Mesodermal cell (in vitro differentiated cells): ENCODE data around the gene IL6ST.

ENCODE experiments used
- H3K27ac ChIP-seq: 2 replicates; pipeline ENCODE4 v1.7.0; 2013; ENCODE audit warnings: mild to moderate bottlenecking, low read depth, low read length, moderate library complexity; ENCODE audit not compliant: severe bottlenecking
- H3K36me3 ChIP-seq: 2 replicates; pipeline ENCODE4 v1.7.1; 2013; ENCODE audit warnings: mild to moderate bottlenecking, low read length, moderate library complexity; ENCODE audit not compliant: control insufficient read depth, insufficient read depth
- H3K4me1 ChIP-seq: one replicate; pipeline ENCODE4 v1.7.1; 2013; ENCODE audit warnings: mild to moderate bottlenecking, low read length; ENCODE audit not compliant: insufficient read depth, control insufficient read depth, poor library complexity, severe bottlenecking
- H3K4me3 ChIP-seq: 2 replicates; pipeline ENCODE4 v1.7.0; 2013; ENCODE audit warnings: low read length, control low read depth, mild to moderate bottlenecking; ENCODE audit not compliant: insufficient read depth, poor library complexity, severe bottlenecking; ENCODE audit errors: extremely low read depth
- H3K9me3 ChIP-seq: 2 replicates; pipeline ENCODE4 v1.7.1; 2013; ENCODE audit warnings: mild to moderate bottlenecking, low read length, moderate library complexity; ENCODE audit not compliant: control insufficient read depth
- WGBS, 2 experiments: methylation state at CpG; one replicate each; pipeline ENCODE4 v1.1.5; 2013; ENCODE audit warnings: missing lambda C conversion rate in 2 of 2; ENCODE audit not compliant: insufficient coverage in 2 of 2; 5-methylcytosine and 5-hydroxymethylcytosine counted together

IL6ST gene

GRCh38 chr5:55919625-55920024 is 75.1 kb downstream of the IL6ST start:
- Histone ChIP-seq H3K9me3 (no peaks in the 10 kb centered on the region), H3K27ac (no peak overlapping the region), H3K36me3 (no peaks in the 10 kb centered on the region), H3K4me1 (peaks cover 11% of the 10 kb centered on the region), H3K4me3 (no peak overlapping the region)
- 96 to 100% methylated on average over 3 of the region's 3 CpGs for WGBS, 2 experiments

GRCh38 chr5:55918087-55919035 is 76.4 kb downstream of the IL6ST start:
- 92 to 93% methylated on average over 12 to 14 of the region's 17 CpGs for WGBS, 2 experiments

GRCh38 chr5:55917402-55918086 is 77.2 kb downstream of the IL6ST start:
- H3K36me3 ChIP-seq, result no peaks in the 10 kb centered on the region

More at GRCh38 chr5:55918087-55919035, 76.4 kb downstream of the IL6ST start:
- peaks cover 12% of the 10 kb centered on the region for H3K4me1 ChIP-seq
- H3K36me3 ChIP-seq, result no peaks in the 10 kb centered on the region
- H3K27ac ChIP-seq, result no peak overlapping the region
- no peak overlapping the region for H3K4me3 ChIP-seq
- no peaks in the 10 kb centered on the region for H3K9me3 ChIP-seq

DNA sequence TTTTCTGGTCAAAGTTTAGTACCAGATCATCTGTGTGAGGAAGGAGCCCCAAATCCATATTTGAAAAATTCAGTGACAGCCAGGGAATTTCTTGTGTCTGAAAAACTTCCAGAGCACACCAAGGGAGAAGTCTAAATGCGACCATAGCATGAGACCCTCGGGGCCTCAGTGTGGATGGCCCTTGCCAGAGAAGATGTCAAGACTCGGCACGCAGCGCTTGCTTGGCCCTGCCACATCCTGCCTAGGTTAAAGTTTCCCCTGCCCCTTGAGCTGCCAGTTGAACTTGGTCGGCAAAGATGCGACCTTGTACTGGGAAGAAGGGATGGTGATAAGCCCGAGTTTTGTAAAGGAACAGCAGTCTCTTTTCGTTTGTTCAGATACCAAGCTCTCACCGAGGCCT is 77.8 kb downstream of the IL6ST start:
- Histone ChIP-seq H3K4me1 (peaks cover 10% of the 10 kb centered on the region), H3K36me3 (no peaks in the 10 kb centered on the region), H3K27ac (no peak overlapping the region), H3K9me3 (no peaks in the 10 kb centered on the region), H3K4me3 (no peak overlapping the region)
- 84 to 85% methylated on average over 10 of the region's 10 CpGs for WGBS, 2 experiments

More at GRCh38 chr5:55917402-55918086, 77.2 kb downstream of the IL6ST start:
- Histone ChIP-seq H3K9me3 (no peaks in the 10 kb centered on the region), H3K4me3 (no peak overlapping the region), H3K4me1 (peaks cover 10% of the 10 kb centered on the region), H3K27ac (no peak overlapping the region)
- 77 to 85% methylated on average over 4 of the region's 5 CpGs for WGBS, 2 experiments

- Histone ChIP-seq H3K36me3 (no peaks in the 10 kb centered on the region), H3K4me3 (no peak overlapping the region), H3K4me1 (peaks cover 10% of the 10 kb centered on the region), H3K9me3 (no peaks in the 10 kb centered on the region), H3K27ac (no peak overlapping the region)
- 85 to 86% methylated on average over 2 of the region's 3 CpGs for WGBS, 2 experiments
These were observed 79.0 kb downstream of the IL6ST start for GRCh38 chr5:55915783-55916182.

GRCh38 chr5:55914971-55915370 is 79.8 kb downstream of the IL6ST start:
- H3K4me1 ChIP-seq, result peaks cover 10% of the 10 kb centered on the region
- H3K27ac ChIP-seq, result no peak overlapping the region
- H3K9me3 ChIP-seq, result no peaks in the 10 kb centered on the region
- 88 to 94% methylated on average over 1 to 2 of the region's 2 CpGs for WGBS, 2 experiments
- H3K4me3 ChIP-seq, result no peak overlapping the region
- no peaks in the 10 kb centered on the region for H3K36me3 ChIP-seq

- H3K36me3 ChIP-seq, result no peaks in the 10 kb centered on the region
- 92 to 96% methylated on average over 7 to 8 of the region's 10 CpGs for WGBS, 2 experiments
- no peaks in the 10 kb centered on the region for H3K9me3 ChIP-seq
- peaks cover 10% of the 10 kb centered on the region for H3K4me1 ChIP-seq
- no peak overlapping the region for H3K27ac ChIP-seq
- H3K4me3 ChIP-seq, result no peak overlapping the region
These were observed 81.0 kb downstream of the IL6ST start for GRCh38 chr5:55913466-55914413.

GRCh38 chr5:55911784-55912653 is 82.7 kb downstream of the IL6ST start:
- H3K4me3 ChIP-seq, result no peak overlapping the region
- peaks cover 5% of the 10 kb centered on the region for H3K4me1 ChIP-seq
- H3K36me3 ChIP-seq, result no peaks in the 10 kb centered on the region
- H3K9me3 ChIP-seq, result no peaks in the 10 kb centered on the region
- WGBS, 2 experiments, result 86 to 93% methylated on average over 2 of the region's 2 CpGs
- H3K27ac ChIP-seq, result no peak overlapping the region

DNA sequence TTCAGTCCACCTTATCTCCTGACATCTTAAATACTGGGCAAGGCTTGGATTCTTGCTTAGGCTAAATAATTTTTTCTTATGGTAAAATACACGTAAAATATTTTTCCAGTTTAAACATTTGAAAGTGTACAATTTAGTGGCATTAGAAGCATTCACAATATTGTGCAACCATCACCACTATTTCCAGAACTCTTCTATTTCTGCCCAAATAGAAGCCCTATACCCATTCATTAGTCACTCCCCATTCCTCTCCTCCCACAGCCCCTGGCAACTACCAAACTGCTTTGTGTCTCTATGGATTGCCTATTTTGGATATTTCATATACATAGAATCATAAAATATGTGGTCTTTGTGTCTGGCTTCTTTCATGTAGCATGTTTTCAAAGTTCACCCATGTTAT is 86.0 kb downstream of the IL6ST start:
- no peaks in the 10 kb centered on the region for H3K36me3 ChIP-seq
- H3K4me1 ChIP-seq, result peaks cover 2% of the 10 kb centered on the region
- WGBS, 2 experiments, result no CpG with 5 or more reads among the region's 1 CpG
- no peak overlapping the region for H3K27ac ChIP-seq
- H3K4me3 ChIP-seq, result no peak overlapping the region
- no peaks in the 10 kb centered on the region for H3K9me3 ChIP-seq
